Effector memory CD4-positive, alpha-beta T cell (primary cell): ENCODE measurements around the gene KIF13A.

ENCODE experiments used
- DNase-seq, 3 donors: peaks; one replicate each; pipeline ENCODE4 v3.0.0-alpha.2; 2020
- H3K27ac ChIP-seq: 2 replicates; pipeline ENCODE4 v1.7.0; 2013; ENCODE audit warnings: mild to moderate bottlenecking, low read length, moderate library complexity; ENCODE audit not compliant: insufficient read depth, poor library complexity, severe bottlenecking
- H3K27me3 ChIP-seq: replicated peaks from 2 replicates; pipeline ENCODE4 v1.7.0; 2013; ENCODE audit warnings: mild to moderate bottlenecking, low read length; ENCODE audit not compliant: insufficient read depth, control insufficient read depth, poor library complexity, severe bottlenecking
- H3K36me3 ChIP-seq: 2 replicates; pipeline ENCODE4 v1.7.0; 2013; ENCODE audit warnings: mild to moderate bottlenecking, low read length, moderate library complexity; ENCODE audit not compliant: control insufficient read depth, insufficient read depth
- H3K4me1 ChIP-seq: 2 replicates; pipeline ENCODE4 v1.7.0; 2013; ENCODE audit warnings: low read length, mild to moderate bottlenecking; ENCODE audit not compliant: control insufficient read depth, insufficient read depth, poor library complexity, severe bottlenecking
- H3K4me3 ChIP-seq: 2 replicates; pipeline ENCODE4 v1.7.0; 2013; ENCODE audit warnings: low read length, low read depth, mild to moderate bottlenecking; ENCODE audit not compliant: insufficient read depth, poor library complexity, severe bottlenecking
- H3K9me3 ChIP-seq: 2 replicates; pipeline ENCODE4 v1.7.0; 2013; ENCODE audit warnings: mild to moderate bottlenecking, low read length, moderate library complexity; ENCODE audit not compliant: control insufficient read depth

Gene KIF13A

DNA sequence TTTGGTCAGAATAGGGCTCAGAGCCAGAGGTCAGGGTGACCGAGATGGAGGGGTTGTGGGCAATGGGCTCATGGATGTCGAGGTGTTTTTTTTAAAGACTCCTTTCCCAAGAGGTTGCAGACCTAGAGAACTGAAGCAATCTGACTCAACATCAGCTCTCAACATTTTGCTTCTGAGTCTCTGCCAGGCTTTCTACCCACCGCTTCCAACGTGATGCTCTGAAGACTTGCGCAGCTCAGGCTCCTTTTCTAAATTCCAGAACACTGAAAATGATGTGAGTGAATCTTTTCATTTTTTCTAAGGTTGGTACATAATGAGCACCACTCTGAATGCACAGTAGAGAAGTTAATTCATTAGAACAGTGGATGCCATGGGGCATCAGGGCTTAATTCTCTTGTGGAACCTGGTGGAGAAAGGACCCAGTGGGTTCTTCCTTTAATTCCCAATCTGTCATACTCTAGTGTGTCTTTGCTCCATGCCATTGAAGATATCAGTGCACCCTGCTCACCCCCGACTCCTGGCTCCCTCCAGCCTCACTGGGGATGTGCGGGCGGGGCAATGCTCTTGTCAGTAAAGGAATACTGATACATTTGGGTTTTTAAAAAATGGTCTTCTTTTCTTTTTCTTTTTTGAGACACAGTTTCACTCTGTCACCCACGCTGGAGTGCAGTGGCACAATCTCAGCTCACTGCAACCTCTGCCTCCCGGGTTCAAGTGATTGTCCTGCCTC, 17.0 kb upstream of the KIF13A start:
- no peak for DNase-seq
- Histone ChIP-seq H3K9me3 (no peaks in the 10 kb centered on the region), H3K27me3 (no peaks in the 10 kb centered on the region)

DNA sequence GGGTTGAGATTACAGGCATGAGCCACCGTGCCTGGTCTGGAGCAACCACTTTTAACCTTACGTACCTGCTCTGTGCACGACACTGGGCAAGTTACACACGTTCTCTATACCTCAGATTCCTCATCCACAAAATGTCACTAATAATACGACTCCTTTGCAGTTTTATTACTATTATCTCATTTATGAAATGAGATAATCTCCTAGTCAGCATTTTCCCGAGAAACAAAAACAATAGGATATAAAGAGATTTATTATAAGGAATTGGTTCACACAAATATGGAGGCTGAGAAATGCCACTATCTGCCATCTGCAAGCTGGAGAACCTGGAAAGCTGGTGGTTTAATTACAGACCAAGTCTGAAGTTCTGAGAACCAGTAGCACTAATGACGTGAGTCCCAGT, 12.0 kb upstream of the KIF13A start:
- H3K9me3 ChIP-seq: no peaks in the 10 kb centered on the region
- H3K4me3 ChIP-seq: no peak overlapping the region
- no peaks in the 10 kb centered on the region for H3K36me3 ChIP-seq
- H3K4me1 ChIP-seq: no peaks in the 10 kb centered on the region
- no peak for DNase-seq
- H3K27me3 ChIP-seq: no peaks in the 10 kb centered on the region
- no peak overlapping the region for H3K27ac ChIP-seq

More for the DNA sequence above, 17.0 kb upstream of the KIF13A start:
- Histone ChIP-seq H3K4me3 (no peak overlapping the region), H3K4me1 (no peaks in the 10 kb centered on the region), H3K36me3 (no peaks in the 10 kb centered on the region), H3K27ac (no peak overlapping the region)

DNA sequence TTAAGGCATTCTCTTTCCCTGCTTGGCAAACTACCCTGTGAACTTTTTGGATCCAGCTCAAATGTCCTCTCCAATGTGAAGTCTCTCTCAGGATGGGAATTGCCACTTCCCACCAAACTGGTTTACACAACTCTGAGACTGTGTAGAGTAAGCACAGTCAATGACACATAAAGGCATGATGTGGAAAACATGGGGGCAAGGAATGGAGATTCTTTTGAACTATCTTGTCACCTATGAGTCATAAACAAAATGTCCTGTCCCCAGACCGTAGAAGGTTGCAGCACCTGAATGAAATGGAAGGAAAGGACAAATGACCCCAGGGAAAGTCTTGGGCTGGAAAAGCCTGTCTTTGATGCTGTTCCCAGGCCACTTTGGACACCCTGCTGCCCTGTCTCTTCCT, 11.0 kb upstream of the KIF13A start:
- Histone ChIP-seq H3K27me3 (no peaks in the 10 kb centered on the region), H3K9me3 (no peaks in the 10 kb centered on the region), H3K4me1 (no peaks in the 10 kb centered on the region), H3K27ac (no peak overlapping the region), H3K4me3 (no peak overlapping the region), H3K36me3 (no peaks in the 10 kb centered on the region)
- no peak for DNase-seq

DNA sequence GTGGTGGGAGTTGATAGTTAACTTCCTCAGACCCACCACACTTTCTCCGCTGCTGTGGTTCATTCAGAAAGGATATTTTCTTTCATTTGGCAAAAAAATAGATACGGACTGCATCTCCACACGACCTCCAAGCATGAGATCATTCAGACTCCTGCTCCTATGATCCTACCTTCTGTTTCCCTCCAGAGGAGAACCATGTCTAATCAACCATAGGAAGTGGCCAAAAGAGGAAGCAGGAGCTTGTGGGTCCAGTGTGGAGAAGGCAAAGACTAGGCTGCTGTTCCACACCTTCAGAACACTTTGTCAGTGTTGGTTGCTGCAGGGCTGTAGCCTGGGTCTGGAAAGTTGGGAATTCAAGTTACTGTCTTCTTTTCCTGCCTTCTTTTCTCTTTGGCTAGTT, 10.6 kb upstream of the KIF13A start:
- no peaks in the 10 kb centered on the region for H3K36me3 ChIP-seq
- no peaks in the 10 kb centered on the region for H3K4me1 ChIP-seq
- no peak overlapping the region for H3K4me3 ChIP-seq
- DNase-seq: no peak
- H3K27ac ChIP-seq: no peak overlapping the region
- H3K9me3 ChIP-seq: no peaks in the 10 kb centered on the region
- H3K27me3 ChIP-seq: no peaks in the 10 kb centered on the region

DNA sequence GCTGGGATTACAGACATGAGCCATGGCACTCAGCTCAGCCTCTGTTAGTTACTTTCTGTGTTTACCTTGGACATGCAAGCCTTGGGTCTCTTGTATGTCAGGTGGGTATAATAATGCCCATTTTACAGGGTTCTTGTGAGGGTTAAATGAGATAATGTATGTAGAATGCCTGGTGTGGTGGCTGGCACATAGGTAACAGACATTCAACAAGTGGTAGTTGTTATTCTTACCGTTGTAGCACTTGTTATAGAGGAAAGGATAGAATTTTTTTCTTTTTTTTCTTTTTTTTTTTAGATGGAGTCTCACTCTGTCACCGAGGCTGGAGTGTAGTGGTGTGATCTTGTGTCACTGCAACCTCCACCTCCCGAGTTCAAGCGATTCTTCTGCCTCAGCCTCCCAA, 8.0 kb upstream of the KIF13A start:
- no peak overlapping the region for H3K27ac ChIP-seq
- no peaks in the 10 kb centered on the region for H3K4me1 ChIP-seq
- no peak for DNase-seq
- no peak overlapping the region for H3K4me3 ChIP-seq
- no peaks in the 10 kb centered on the region for H3K9me3 ChIP-seq
- no peaks in the 10 kb centered on the region for H3K27me3 ChIP-seq
- H3K36me3 ChIP-seq: no peaks in the 10 kb centered on the region

DNA sequence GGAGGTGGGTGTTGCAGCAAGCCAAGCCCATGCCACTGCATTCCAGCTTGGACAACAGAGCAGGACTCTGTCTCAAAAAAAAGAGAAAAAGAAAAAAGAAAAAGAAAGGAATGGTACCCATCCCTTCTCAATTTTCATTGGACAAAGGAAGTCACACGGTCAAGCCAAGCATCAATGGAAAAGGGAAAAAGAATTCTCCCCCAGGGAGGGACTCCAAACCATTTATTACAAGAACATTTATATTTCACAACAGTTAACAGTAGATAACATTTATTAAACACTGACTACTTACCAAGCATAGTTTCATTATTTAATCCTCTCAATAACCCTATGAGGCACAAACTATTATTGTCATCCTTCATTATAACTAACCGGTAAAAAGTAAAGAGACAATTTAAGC, 6.6 kb upstream of the KIF13A start:
- Histone ChIP-seq H3K27me3 (no peaks in the 10 kb centered on the region), H3K27ac (no peak overlapping the region), H3K9me3 (no peaks in the 10 kb centered on the region), H3K4me3 (no peak overlapping the region), H3K4me1 (no peaks in the 10 kb centered on the region), H3K36me3 (no peaks in the 10 kb centered on the region)
- no peak for DNase-seq

DNA sequence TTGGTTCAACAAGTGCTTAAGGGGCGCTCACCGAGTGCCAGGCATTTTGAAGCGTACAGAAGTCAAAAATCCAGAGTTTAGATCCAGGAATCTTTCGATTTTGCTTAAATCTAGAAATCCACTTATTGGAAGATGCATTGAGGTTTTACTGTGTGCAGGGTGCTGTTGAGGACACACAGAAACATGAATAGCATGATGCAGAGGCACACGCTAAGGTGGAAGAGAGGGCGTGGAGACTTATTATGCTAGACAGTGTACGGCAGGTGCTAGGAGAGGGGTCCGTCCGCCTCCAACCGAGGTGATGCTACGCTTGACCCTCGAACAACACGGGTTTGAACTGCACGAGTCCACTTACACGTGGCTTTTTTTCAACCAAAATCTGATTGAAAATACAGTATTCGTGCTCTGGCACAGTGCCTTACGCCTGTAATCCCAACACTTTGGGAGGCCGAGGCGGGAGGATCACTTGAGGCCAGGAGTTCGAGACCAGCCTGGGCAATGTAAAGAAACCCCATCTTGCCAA, 1.0 kb upstream of the KIF13A start:
- no peak overlapping the region for H3K27ac ChIP-seq
- H3K4me3 ChIP-seq: peak overlapping the region; percentile 53
- H3K4me1 ChIP-seq: peaks cover 6% of the 10 kb centered on the region
- H3K9me3 ChIP-seq: no peaks in the 10 kb centered on the region
- DNase-seq: no peak
- no peaks in the 10 kb centered on the region for H3K36me3 ChIP-seq
- peaks cover 8% of the 10 kb centered on the region for H3K27me3 ChIP-seq

DNA sequence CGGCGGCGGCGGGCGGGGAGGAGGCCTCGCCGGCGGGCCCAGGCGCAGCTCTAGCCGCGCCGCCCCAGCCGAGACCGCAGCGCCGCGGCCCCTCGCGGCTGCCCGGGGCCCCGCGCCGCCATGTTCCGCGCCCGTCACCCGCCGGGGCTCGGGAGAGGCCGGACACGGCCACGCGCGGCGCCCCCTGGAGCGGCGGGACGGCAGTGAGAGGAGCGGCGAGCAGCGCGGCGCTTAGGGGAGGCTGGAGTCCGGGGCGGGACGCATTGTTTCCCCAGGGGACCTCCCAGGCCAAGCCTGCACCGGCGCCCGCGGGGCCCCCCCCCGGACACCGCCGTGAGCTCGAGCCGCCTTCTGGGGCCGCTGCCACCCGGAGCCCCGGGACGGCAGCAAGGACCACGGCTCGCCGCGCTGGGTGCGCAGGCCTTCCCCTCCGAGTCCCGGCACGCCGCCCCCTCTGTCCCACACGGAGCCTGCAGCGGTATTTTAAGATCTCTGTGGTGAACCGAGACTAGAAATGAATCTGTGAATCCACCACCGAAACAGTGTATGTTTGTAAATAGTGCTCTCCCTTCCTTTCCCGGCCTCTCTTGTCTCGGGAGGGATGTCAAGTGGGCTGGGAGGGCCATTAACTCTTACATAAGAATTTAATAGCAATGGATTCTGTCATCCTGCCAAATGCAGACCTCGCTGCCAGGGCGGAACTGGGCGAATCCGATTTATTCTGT, 424 bp upstream of the KIF13A start:
- Histone ChIP-seq H3K4me1 (peaks cover 6% of the 10 kb centered on the region), H3K27me3 (peaks cover 8% of the 10 kb centered on the region), H3K4me3 (peak overlapping the region; percentile 53), H3K27ac (no peak overlapping the region), H3K36me3 (no peaks in the 10 kb centered on the region), H3K9me3 (no peaks in the 10 kb centered on the region)
- no peak for DNase-seq

DNA sequence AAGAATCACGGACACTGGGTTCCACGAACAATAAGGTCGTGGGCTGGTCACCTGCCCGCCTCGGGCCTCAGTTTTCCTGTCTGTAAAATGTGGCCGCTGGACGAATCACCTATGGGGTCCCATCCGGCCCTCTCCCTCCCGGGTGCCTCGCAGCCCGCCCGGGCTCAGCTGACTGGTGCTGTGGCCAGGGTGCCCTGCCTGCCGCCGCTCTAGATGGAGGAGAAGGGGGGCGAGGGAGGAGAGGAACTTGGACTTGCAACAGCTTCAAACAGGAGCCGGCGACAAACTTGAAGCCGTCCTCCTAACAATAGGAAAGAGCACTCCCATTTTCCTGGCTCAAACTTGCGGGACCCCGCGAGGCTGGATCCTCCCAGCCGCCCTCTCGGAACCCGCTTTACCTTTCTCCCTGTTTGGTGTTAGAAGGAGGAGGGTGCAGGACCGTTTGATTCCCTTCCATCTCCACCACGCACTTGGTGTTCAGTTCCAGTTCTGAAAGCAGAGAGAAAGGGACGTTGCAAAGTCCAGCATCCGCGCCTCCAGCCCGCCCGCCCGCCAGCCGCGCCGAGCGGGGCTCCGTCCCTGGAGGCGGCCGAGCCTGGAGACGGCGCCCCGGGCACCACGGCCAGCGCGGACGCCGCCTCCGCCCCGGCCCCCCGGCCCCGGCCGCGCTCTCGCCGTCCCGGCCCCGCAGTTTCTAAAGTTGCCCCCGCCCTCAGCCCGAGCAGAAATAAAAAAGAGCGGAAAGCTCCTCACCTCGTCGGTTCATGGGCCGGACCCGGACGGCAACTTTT, 584 bp downstream of the KIF13A start:
- no peaks in the 10 kb centered on the region for H3K36me3 ChIP-seq
- peak overlapping the region; percentile 40 for H3K4me3 ChIP-seq
- H3K9me3 ChIP-seq: no peaks in the 10 kb centered on the region
- no peak overlapping the region for H3K27ac ChIP-seq
- peaks cover 6% of the 10 kb centered on the region for H3K4me1 ChIP-seq
- no peak for DNase-seq
- H3K27me3 ChIP-seq: peaks cover 8% of the 10 kb centered on the region
